Skin of body (tissue), 2 donors: ENCODE results near the gene POLR3G. TPM values are rescaled to one million over a fixed set of nuclear protein-coding genes. Genes with fewer than 3 reads are reported as not detected.

ENCODE experiments used
- DNase-seq: peaks from one replicate; lab custom pipeline; 2025; lab: John Stamatoyannopoulos, UW
- total RNA-seq: library from RNA; depleted of rRNA; stranded (reverse); fragments of >200 nt; gene quantifications from one replicate; pipeline ENCODE4 v1.2.3, GENCODE V29; 2014

POLR3G gene
- total RNA-seq, 1 donor from 2014 or later = 2.4 TPM

DNA sequence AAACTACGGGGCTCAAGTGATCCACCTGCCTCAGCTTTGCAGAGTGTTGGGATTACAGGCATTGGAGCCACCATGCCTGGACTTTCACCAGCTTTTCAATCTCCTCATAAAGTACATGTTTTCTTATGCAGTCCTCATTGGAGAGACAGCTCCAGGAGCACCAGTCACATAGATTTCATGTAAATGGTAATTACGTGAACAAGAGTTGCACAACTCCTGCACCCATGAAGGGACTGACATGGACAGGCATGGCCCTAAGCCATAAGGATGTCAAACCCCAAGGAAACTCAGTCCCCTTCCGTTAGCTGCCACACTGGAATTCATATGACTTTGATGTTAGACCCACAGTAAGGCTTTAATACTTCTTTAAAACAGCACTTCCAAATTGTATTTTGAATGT is 76.3 kb downstream of the POLR3G start:
- DNase-seq = no peak

DNA sequence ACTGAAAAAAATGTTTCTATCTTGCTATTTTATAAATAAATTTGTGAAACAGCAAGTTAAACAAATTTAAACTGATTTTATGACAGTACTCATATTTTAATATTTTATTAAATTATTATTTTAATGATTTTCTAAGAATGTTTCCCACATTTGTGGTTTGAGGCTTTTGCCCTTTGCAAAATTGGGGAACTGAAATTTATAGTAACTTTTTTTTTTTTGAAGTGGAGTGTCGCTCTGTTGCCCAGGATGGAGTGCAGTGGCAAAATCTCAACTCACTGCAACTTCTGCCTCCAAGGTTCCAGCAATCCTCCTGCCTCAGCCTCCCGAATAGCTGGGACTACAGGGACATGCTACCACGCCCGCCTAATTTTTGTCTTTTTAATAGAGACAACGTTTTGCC is 76.7 kb downstream of the POLR3G start:
- no peak for DNase-seq

DNA sequence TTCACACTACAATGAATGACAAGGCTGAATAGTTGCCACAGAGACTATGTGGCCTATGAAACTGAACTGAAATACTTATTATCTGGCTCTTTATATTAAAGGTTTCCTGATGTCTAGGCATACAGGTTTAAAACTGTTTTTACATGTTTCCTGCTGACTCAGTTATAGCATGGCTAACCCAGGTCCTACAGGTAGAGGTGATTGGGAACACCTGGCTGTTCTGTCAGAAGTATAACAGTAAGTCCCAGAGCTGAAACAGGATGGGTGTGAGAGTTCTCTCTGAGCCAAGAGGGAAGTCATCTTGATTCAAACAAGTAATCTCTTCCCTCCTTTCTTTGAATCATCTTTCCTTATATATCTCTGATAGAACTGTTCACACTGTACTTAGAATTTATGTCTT is 79.0 kb downstream of the POLR3G start:
- no peak for DNase-seq

DNA sequence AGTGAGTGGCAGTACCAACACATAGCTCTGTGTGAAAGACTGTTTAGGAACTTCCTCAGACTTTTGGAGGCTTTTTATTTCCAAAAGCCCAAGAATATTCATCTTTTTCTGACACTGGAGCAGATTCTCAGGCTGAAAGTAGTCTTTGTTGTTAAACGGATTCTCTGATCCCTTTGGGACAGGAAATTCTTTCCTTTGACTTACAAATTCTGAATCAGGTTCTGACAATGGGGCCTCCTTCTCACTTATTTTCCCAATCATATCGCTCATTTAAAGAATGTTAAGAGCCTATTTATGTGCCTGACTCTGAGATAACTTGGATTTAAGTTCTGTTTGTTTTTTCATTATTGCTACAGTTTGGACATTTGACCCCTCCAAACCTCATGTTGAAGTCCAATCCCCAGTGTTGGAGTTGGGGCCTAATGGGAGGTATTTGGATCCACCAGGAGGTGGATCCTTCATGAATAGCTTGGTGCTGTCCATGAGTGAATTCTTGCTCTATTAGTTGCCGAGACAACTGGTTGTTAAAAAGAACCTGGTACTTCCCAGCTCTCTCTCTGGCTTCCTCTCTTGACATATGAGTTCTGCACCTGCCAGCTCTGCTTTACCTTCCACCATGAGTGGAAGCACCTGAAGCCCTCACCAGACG is 79.8 kb downstream of the POLR3G start:
- DNase-seq = no peak

DNA sequence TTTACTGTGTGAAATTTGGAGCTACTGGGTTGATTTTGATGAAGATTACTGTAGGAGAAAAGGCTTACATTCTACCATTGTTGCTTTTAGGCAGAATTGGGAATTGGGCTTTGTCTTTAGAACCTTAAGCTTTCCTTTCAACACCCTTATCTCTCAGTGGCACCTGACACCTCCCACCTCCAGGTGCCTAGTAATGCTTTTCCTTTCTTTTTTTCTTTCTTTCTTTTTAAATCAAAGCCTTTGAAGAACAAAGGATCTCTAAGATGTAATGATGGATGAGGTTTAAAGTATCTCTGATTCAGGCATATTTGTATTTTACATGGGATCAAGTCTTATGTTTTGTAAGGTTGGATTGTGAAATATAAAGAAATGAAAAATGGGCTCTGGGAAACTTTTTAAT is 81.0 kb downstream of the POLR3G start:
- DNase-seq = no peak

DNA sequence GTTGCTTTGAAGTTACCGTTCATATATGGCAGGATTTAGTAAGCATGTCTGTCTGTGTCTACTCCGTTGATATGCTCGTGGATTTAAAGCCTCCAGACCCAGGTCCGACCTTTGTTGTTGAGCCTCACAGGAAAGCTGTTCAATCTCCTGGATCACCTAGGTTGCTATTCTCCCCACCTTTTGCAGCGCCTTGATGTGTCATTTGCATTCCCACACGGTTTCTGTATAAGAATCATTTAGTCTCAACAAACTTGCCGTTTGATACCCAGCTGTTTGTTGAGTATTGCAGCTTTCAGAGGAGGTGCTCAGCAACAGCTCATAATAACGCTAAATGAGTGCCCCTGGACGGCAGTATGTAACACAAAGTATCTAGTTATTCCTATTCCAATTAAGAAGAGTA is 82.7 kb downstream of the POLR3G start:
- no peak for DNase-seq

DNA sequence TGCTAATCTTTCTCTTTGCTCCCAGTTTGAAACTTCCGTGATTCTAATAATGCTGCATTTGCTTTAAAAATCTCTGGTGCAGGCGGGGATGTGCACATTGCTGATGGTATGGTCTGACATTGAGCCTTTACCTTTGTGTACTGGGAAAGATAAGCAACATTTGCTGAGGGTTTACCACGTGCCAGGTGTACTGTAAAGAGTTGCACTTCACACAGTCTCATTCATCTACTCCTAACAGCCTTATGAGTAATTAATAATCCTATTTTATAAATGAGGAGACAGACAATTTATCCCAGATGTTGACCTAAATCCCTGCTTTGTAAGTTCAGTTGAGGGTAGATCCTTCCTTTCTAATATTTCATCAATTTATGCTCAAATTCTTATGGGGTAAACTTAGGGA is 83.2 kb downstream of the POLR3G start:
- no peak for DNase-seq

DNA sequence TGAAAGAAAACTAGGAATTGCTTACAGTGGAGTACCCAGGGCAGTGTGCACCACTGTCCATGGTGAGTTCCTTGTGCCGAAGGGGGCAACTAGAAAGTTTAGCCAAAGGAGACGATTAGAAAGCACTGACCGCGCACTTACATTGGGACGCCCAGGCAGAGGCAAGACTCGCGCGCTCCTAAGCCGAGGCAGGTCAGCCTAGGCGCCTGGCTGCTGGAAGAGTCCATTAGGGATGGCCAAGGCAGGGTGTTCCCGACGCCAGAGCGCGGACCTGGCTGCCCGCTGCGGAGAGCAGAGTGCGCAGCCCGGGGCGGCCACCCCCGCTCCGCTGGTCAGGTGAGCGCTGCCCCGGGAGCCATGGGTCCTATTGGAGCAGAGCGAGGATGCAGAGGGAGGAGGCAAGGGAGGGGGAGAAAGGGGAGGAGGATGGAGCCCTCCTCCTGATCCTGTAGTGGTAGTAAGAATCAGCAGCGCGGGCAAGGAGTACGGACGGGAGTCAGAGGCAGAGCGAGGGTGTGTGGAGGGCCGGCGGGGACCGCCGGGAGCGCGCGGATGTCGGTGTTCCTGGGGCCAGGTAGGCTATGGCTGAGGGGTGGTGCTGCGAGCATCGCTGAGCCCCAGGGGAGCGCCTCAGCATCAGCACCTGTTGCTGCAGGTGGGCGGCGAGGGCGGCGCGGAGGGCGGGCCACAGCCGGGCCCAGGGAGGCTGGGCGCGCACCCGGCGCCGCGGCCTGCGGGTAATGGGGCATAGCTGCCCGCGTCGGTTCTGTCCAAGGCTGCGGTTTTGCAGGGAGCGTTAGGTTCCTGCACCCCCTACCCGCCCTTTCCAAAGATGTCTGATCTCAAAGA is 83.9 kb downstream of the POLR3G start, which contains the start of gene ADGRV1:
ADGRV1 (plus strand) TSS at position 454 of the 849 bp plus-strand sequence; CDS start at position 553, 99 bp downstream.
- no peak for DNase-seq

DNA sequence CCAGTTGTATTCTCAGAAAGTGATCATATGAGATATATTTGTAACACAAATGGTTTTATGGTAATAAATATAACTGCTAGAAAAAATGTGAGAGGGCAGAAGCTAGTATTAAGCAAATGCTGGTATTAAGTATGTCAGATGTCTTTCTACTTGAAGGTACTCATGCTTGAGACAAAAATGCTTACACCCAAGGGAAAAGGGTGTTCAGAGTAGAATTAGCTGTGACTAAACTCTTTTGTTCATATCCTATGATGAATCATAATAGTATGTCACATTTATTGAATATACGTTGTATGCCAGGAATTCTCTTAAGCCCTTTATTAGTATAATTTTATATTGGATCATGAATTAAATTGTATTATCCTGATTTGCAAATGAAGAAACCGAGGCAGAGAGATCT is 86.1 kb downstream of the POLR3G start:
- DNase-seq = no peak

DNA sequence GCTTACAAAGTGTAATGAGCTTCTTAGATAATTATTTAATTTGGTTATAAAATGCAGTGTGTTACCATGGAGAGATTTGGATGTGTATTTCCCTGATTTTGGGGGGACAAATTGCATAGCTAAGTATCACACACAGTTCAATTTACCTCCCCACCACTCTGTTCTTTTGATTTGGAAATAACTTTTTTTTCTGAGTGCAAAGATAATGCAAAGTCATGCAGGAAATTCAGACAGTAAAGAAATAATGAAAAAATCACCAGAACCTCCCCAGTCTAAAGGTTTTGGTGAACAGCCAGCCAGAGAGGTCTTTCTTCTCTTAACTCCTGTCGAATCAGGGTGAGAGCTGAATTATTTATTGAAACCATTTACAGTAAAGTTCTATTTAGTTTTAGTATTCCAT is 87.1 kb downstream of the POLR3G start:
- DNase-seq = no peak

DNA sequence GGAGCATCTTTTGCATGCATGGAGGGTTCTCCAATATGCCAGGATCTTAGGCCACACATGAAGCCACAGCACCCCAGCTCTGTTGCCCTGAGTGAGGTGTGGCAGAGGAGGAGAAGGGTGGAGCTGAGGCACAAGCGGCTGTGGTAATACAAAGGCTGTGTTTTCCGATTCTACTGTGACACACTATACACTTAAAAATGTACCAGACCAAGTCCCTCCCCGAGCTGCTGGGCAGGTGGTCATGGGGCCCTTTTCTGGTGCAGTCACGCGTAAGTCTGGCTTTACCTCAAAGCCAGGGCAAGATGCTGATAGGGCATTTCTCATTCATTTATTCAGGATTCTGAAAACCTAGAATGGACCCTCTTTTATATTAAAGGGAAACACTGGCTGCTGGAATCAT is 87.7 kb downstream of the POLR3G start:
- no peak for DNase-seq

DNA sequence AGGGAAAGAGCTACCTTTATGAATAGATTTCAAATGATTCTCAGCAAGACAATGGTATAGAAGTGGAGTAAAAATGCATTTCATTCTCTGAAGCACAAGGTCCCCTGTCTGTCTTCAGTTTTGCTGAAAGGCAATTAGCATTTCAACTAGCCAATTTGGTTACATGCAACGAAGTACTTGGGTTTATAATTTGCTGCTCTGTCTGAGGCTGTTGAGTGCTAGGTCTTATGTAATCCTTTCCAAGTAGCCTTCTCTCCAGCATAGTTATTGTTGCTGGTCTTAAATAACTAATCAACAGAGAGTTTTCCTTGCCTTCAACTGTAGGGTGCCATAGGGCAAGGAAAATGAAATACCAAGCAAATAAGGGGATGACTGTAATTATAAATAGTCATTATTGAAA is 88.4 kb downstream of the POLR3G start:
- no peak for DNase-seq

Other genes with a start within 250 kb of the POLR3G start
- gene CETN3, start 65.1 kb upstream of the POLR3G start, total RNA-seq = 18.4 TPM
- 6.7 TPM for gene MBLAC2, start 93 bp upstream of the POLR3G start, total RNA-seq
- 23.0 TPM for gene LYSMD3, start 54.7 kb downstream of the POLR3G start, total RNA-seq
- gene ADGRV1, start 83.9 kb downstream of the POLR3G start, total RNA-seq = 11.2 TPM